Measurements from ENCODE around the gene NOM1. TPM values are rescaled to one million over a fixed set of nuclear protein-coding genes. Genes with fewer than 3 reads are reported as not detected.
"Not testable (repeated sequence)": the region's sequence is repeated elsewhere in the genome, so short reads cannot be mapped to it uniquely, and the experiment has no call there.

Gene NOM1
- total RNA-seq, 3 donors from 2014 or later (not counting 1 experiment from before 2014, with no cell fraction given): 22.5 to 35.6 (median 34.7) TPM

DNA sequence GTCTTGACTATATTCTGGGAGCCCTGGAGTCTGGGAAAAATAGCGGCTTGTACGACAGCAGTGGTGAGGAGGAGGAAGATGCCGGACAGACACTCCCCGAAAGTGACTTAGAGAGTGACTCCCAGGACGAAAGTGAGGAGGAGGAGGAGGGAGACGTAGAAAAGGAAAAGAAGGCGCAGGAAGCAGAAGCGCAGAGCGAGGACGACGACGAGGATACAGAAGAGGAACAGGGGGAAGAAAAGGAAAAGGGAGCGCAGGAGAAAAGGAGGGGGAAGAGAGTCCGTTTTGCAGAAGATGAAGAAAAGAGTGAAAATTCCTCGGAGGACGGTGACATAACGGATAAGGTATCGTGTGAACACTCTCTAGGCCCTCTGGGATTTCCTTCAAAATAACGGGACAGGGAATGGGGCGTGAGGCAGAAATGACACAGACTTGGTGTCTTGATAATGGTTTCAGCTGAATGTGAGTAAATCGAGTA lies 908 bp downstream of the NOM1 start:
- no peaks in the 10 kb centered on the region for H3K9me3 ChIP-seq (ENCODE audit: control insufficient read depth, insufficient read depth, low read length)
- peaks cover 10% of the 10 kb centered on the region in 2 donors for H3K4me1 Mint-ChIP-seq
- WGBS (ENCODE audit: insufficient coverage): 5% methylated on average over 21 of the region's 21 CpGs
- peaks cover 28% of the 10 kb centered on the region for H3K36me3 ChIP-seq (ENCODE audit: control insufficient read depth, insufficient read depth, low read length)
- DNase-seq (no peak), ATAC-seq (no peak)
- H3K4me3 Mint-ChIP-seq: peak overlapping the region; percentile 100
- H3K27me3 Mint-ChIP-seq (ENCODE audit: low read depth in 2 of 2): peaks cover 12 to 13% of the 10 kb centered on the region in 2 donors
- no peaks in the 10 kb centered on the region for H3K9me3 Mint-ChIP-seq
- no peaks in the 10 kb centered on the region for H3K36me3 Mint-ChIP-seq
- peak overlapping the region; percentile 68 to 82 for H3K27ac Mint-ChIP-seq
- TF ChIP-seq, protein P1, sequence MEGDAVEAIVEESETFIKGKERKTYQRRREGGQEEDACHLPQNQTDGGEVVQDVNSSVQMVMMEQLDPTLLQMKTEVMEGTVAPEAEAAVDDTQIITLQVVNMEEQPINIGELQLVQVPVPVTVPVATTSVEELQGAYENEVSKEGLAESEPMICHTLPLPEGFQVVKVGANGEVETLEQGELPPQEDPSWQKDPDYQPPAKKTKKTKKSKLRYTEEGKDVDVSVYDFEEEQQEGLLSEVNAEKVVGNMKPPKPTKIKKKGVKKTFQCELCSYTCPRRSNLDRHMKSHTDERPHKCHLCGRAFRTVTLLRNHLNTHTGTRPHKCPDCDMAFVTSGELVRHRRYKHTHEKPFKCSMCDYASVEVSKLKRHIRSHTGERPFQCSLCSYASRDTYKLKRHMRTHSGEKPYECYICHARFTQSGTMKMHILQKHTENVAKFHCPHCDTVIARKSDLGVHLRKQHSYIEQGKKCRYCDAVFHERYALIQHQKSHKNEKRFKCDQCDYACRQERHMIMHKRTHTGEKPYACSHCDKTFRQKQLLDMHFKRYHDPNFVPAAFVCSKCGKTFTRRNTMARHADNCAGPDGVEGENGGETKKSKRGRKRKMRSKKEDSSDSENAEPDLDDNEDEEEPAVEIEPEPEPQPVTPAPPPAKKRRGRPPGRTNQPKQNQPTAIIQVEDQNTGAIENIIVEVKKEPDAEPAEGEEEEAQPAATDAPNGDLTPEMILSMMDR (IDR thresholded peaks at IDR 0.05): no peak
- H3K27ac ChIP-seq (ENCODE audit: low read length): no peak overlapping the region
- intact Hi-C loops (cut with micrococcal nuclease): loop anchor here (10.0 kb wide), 1 partner anchor 324 kb away; no protein-coding TSS in a partner anchor
- peak overlapping the region; percentile 91 for H3K4me3 ChIP-seq (ENCODE audit: low read length)
- H3K4me1 ChIP-seq (ENCODE audit: control insufficient read depth, insufficient read depth, low read length): peaks cover 26% of the 10 kb centered on the region
- H3K27me3 ChIP-seq (ENCODE audit: control insufficient read depth, insufficient read depth, low read length): no peaks in the 10 kb centered on the region

DNA sequence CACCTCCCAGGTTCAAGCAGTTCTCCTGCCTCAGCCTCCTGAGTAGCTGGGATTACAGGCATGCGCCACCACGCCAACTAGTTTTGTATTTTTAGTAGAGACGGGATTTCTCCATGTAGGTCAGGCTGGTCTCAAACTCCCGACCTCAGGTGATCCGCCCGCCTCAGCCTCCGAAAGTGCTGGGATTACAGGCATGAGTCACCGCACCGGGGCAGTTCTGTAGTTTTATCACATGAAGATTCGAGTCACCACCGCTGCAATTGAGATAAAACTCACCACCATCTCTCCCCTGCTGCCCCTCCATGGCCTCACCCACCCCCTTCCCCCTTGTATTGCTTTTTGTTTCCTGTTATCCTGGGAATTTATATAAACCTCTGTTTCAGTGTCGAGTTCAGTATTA lies 3.7 kb downstream of the NOM1 start:
- peaks cover 41% of the 10 kb centered on the region for H3K36me3 ChIP-seq (ENCODE audit: control insufficient read depth, insufficient read depth, low read length)
- not testable (repeated sequence) for H3K9me3 ChIP-seq (ENCODE audit: control insufficient read depth, insufficient read depth, low read length); H3K4me3 ChIP-seq (ENCODE audit: low read length); H3K27ac ChIP-seq (ENCODE audit: low read length); H3K4me1 Mint-ChIP-seq; ATAC-seq; H3K4me3 Mint-ChIP-seq; H3K36me3 Mint-ChIP-seq; H3K27me3 ChIP-seq (ENCODE audit: control insufficient read depth, insufficient read depth, low read length); H3K27me3 Mint-ChIP-seq (ENCODE audit: low read depth in 2 of 2); H3K27ac Mint-ChIP-seq; H3K9me3 Mint-ChIP-seq; DNase-seq
- WGBS (ENCODE audit: insufficient coverage): 76% methylated on average over 12 of the region's 12 CpGs
- peaks cover 26% of the 10 kb centered on the region for H3K4me1 ChIP-seq (ENCODE audit: control insufficient read depth, insufficient read depth, low read length)
- intact Hi-C loops (cut with micrococcal nuclease): loop anchor here (10.0 kb wide), 1 partner anchor 322 kb away; no protein-coding TSS in a partner anchor

DNA sequence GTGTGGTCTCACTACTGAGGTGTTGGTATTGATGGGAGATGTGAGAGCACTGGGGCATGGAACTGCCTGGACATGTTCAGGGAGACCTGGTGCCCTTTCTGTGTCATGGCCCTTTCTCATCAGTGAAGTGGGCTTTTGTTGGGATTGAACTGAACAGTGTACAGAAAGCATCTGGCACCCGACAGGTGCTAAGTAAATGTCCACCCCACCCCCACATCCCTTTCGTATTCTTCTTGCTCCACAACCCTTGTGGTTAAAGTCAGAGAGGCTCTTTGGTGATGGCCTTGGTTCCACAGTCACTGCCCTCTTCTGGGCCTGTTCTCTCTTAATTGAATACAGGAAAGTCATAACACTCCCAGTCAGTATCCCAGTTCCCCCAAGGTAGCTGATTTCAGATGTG lies 5.4 kb downstream of the NOM1 start:
- H3K27ac Mint-ChIP-seq: no peak overlapping the region
- H3K27ac ChIP-seq (ENCODE audit: low read length): no peak overlapping the region
- H3K36me3 Mint-ChIP-seq: no peaks in the 10 kb centered on the region
- DNase-seq (no peak), ATAC-seq (no peak)
- H3K36me3 ChIP-seq (ENCODE audit: control insufficient read depth, insufficient read depth, low read length): peaks cover 54% of the 10 kb centered on the region
- intact Hi-C loops (cut with micrococcal nuclease): loop anchor here (10.0 kb wide), 1 partner anchor 320 kb away; no protein-coding TSS in a partner anchor
- peaks cover 18% of the 10 kb centered on the region for H3K4me1 ChIP-seq (ENCODE audit: control insufficient read depth, insufficient read depth, low read length)
- H3K9me3 ChIP-seq (ENCODE audit: control insufficient read depth, insufficient read depth, low read length): no peaks in the 10 kb centered on the region
- peaks cover 10% of the 10 kb centered on the region in 2 donors for H3K4me1 Mint-ChIP-seq
- TF ChIP-seq, protein P1 (IDR thresholded peaks at IDR 0.05): no peak
- WGBS (ENCODE audit: insufficient coverage): 67% methylated on average over 1 of the region's 2 CpGs
- H3K27me3 ChIP-seq (ENCODE audit: control insufficient read depth, insufficient read depth, low read length): no peaks in the 10 kb centered on the region
- no peak overlapping the region for H3K4me3 Mint-ChIP-seq
- H3K27me3 Mint-ChIP-seq (ENCODE audit: low read depth in 2 of 2): no peaks in the 10 kb centered on the region
- no peak overlapping the region for H3K4me3 ChIP-seq (ENCODE audit: low read length)
- H3K9me3 Mint-ChIP-seq: no peaks in the 10 kb centered on the region

DNA sequence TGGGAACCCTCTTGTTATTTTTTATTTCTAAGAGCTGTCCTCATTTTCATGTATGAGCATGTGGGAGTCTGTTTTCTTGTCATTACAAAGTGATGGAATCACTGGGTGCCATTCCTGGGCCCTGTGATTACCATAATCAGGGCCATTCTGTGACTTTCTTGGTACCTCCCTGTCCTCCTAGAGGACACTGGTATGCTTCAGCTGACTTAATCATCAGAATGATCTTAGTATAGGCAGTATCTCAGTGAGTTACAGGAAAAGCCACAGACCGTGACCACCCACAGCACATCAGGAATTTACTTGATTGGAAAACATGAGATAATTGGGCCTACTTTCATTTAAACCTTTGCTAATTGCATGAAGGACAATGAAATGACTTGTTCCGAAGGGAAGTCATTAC lies 7.2 kb downstream of the NOM1 start:
- TF ChIP-seq, protein P1 (IDR thresholded peaks at IDR 0.05): no peak
- Mint-ChIP-seq H3K36me3 (peaks cover 18% of the 10 kb centered on the region), H3K4me1 (peaks cover 12 to 13% of the 10 kb centered on the region in 2 donors), H3K9me3 (no peaks in the 10 kb centered on the region), H3K4me3 (no peak overlapping the region), H3K27ac (no peak overlapping the region), H3K27me3 (ENCODE audit: low read depth in 2 of 2) (no peaks in the 10 kb centered on the region)
- no peaks in the 10 kb centered on the region for H3K9me3 ChIP-seq (ENCODE audit: control insufficient read depth, insufficient read depth, low read length)
- 96% methylated on average over 2 of the region's 2 CpGs for WGBS (ENCODE audit: insufficient coverage)
- H3K36me3 ChIP-seq (ENCODE audit: control insufficient read depth, insufficient read depth, low read length): peaks cover 70% of the 10 kb centered on the region
- ATAC-seq: no peak
- H3K27me3 ChIP-seq (ENCODE audit: control insufficient read depth, insufficient read depth, low read length): no peaks in the 10 kb centered on the region
- H3K4me3 ChIP-seq (ENCODE audit: low read length): no peak overlapping the region
- no peak overlapping the region for H3K27ac ChIP-seq (ENCODE audit: low read length)
- peaks cover under 1% of the 10 kb centered on the region for H3K4me1 ChIP-seq (ENCODE audit: control insufficient read depth, insufficient read depth, low read length)
- no peak for DNase-seq
- intact Hi-C loops (cut with micrococcal nuclease): loop anchor here (10.0 kb wide), 1 partner anchor 318 kb away; no protein-coding TSS in a partner anchor
